Neural progenitor cell (in vitro differentiated cells): ENCODE data around the gene MAST3. TPM values are rescaled to one million over a fixed set of nuclear protein-coding genes. Genes with fewer than 3 reads are reported as not detected.

Source experiments
- DNase-seq: peaks from one replicate; pipeline ENCODE4 v3.0.0-alpha.2; 2016; ENCODE audit warnings: low spot score
- H2AFZ ChIP-seq: fragments of 200-600 bp; sonication (generic); replicated peaks from 2 replicates; pipeline ENCODE4 v1.6.1; 2016; ENCODE audit warnings: antibody characterized with exemption
- H3F3A ChIP-seq: fragments of 200-600 bp; sonication (generic); 2 replicates; pipeline ENCODE4 v1.6.1; 2016; ENCODE audit warnings: antibody characterized with exemption, low read depth
- H3K27ac ChIP-seq: fragments of 200-600 bp; sonication (generic); 2 replicates; pipeline ENCODE4 v1.5.1; 2016; ENCODE audit warnings: mild to moderate bottlenecking
- H3K27me3 ChIP-seq: fragments of 200-600 bp; sonication (generic); 2 replicates; pipeline ENCODE4 v1.6.1; 2016; ENCODE audit warnings: mild to moderate bottlenecking, moderate library complexity
- H3K36me3 ChIP-seq: fragments of 200-600 bp; sonication (generic); 2 replicates; pipeline ENCODE4 v1.5.1; 2016
- H3K4me1 ChIP-seq: fragments of 200-600 bp; sonication (generic); 2 replicates; pipeline ENCODE4 v1.6.1; 2016; ENCODE audit warnings: mixed run types
- H3K4me2 ChIP-seq: fragments of 200-600 bp; sonication (generic); 2 replicates; pipeline ENCODE4 v1.6.1; 2016
- H3K4me3 ChIP-seq: fragments of 200-600 bp; sonication (generic); 2 replicates; pipeline ENCODE4 v1.5.1; 2016
- H3K79me2 ChIP-seq: fragments of 200-600 bp; sonication (generic); 2 replicates; pipeline ENCODE4 v1.6.1; 2016; ENCODE audit warnings: low read depth
- H3K9ac ChIP-seq: fragments of 200-600 bp; sonication (generic); 2 replicates; pipeline ENCODE4 v1.6.1; 2016
- H3K9me3 ChIP-seq: fragments of 200-600 bp; sonication (generic); 2 replicates; pipeline ENCODE4 v1.5.1; 2016; ENCODE audit warnings: low read depth
- H4K20me1 ChIP-seq: fragments of 200-600 bp; sonication (generic); 2 replicates; pipeline ENCODE4 v1.6.1; 2016; ENCODE audit warnings: low read depth
- H3K27ac Mint-ChIP-seq: 3 replicates; pipeline ENCODE4 v1.8.0; 2021; ENCODE audit warnings: mixed read lengths
- H3K27me3 Mint-ChIP-seq: 2 replicates; pipeline ENCODE4 v1.8.0; 2022; ENCODE audit warnings: low read depth, mild to moderate bottlenecking, inconsistent platforms, moderate library complexity, mixed read lengths; ENCODE audit not compliant: insufficient read depth
- H3K36me3 Mint-ChIP-seq: 3 replicates; pipeline ENCODE4 v1.8.0; 2021; ENCODE audit warnings: mixed read lengths
- H3K4me1 Mint-ChIP-seq: 3 replicates; pipeline ENCODE4 v1.8.0; 2021; ENCODE audit warnings: mixed read lengths
- H3K4me3 Mint-ChIP-seq: 3 replicates; pipeline ENCODE4 v1.8.0; 2021; ENCODE audit warnings: mild to moderate bottlenecking, moderate library complexity, mixed read lengths
- H3K9me3 Mint-ChIP-seq: 3 replicates; pipeline ENCODE4 v1.8.0; 2020; ENCODE audit warnings: mixed read lengths
- EZH2 ChIP-seq: fragments of 200-600 bp; sonication (generic); IDR thresholded peaks from 2 replicates; pipeline ENCODE4 v1.6.1; 2017; ENCODE audit warnings: antibody characterized with exemption, mild to moderate bottlenecking, moderate library complexity
- EZH2phosphoT487 ChIP-seq: fragments of 200-600 bp; sonication (generic); IDR thresholded peaks from 2 replicates; pipeline ENCODE4 v1.6.1; 2017; ENCODE audit warnings: antibody characterized with exemption
- total RNA-seq: library from RNA; depleted of rRNA; stranded (reverse); fragments of >200 nt; gene quantifications from 2 replicates; pipeline ENCODE4 v1.2.3, GENCODE V29; 2015; ENCODE audit warnings: low replicate concordance
- TF ChIP-seq, protein P1 (sequence below): fragments of 200-600 bp; sonication (generic); IDR thresholded peaks from 2 replicates; pipeline ENCODE4 v1.5.1; 2017; ENCODE audit warnings: antibody characterized with exemption, mild to moderate bottlenecking

MAST3 gene
- total RNA-seq, 1 donor from 2014 or later, result 2.1 TPM

DNA sequence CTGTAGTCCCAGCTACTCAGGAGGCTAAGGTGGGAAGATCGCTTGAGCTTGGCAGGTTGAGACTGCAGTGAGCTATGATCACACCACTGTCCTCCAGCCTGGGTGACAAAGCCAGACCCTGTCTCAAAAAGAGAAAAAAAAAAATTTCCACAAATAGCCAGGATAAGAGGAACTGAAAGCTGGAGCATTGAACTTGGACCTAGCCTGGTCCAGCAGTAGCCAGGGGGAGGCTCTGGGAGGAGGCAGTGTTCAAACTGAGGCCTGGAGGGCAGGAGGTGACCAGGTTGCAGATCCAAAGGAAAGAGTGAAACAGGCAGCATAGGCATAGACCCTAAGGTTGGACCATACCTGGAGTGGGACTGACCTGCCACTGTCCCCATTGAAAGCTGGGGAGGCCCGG lies 28.5 kb downstream of the MAST3 start:
- Histone ChIP-seq H3K9ac (no peak overlapping the region), H3K9me3 (no peaks in the 10 kb centered on the region), H3K4me2 (no peak overlapping the region), H3K27me3 (no peaks in the 10 kb centered on the region), H3K4me3 (no peak overlapping the region), H3K4me1 (no peaks in the 10 kb centered on the region), H3K36me3 (no peaks in the 10 kb centered on the region), H3K79me2 (no peaks in the 10 kb centered on the region), H2AFZ (no peak overlapping the region), H4K20me1 (no peaks in the 10 kb centered on the region), H3K27ac (no peak overlapping the region), H3F3A (no peaks in the 10 kb centered on the region)
- peaks cover 9% of the 10 kb centered on the region for H3K36me3 Mint-ChIP-seq
- no peaks in the 10 kb centered on the region for H3K9me3 Mint-ChIP-seq
- DNase-seq, result no peak
- no peak overlapping the region for H3K4me3 Mint-ChIP-seq
- H3K27me3 Mint-ChIP-seq, result peaks cover 4% of the 10 kb centered on the region
- TF ChIP-seq EZH2, result no peak
- TF ChIP-seq, protein P1, sequence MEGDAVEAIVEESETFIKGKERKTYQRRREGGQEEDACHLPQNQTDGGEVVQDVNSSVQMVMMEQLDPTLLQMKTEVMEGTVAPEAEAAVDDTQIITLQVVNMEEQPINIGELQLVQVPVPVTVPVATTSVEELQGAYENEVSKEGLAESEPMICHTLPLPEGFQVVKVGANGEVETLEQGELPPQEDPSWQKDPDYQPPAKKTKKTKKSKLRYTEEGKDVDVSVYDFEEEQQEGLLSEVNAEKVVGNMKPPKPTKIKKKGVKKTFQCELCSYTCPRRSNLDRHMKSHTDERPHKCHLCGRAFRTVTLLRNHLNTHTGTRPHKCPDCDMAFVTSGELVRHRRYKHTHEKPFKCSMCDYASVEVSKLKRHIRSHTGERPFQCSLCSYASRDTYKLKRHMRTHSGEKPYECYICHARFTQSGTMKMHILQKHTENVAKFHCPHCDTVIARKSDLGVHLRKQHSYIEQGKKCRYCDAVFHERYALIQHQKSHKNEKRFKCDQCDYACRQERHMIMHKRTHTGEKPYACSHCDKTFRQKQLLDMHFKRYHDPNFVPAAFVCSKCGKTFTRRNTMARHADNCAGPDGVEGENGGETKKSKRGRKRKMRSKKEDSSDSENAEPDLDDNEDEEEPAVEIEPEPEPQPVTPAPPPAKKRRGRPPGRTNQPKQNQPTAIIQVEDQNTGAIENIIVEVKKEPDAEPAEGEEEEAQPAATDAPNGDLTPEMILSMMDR, result no peak
- TF ChIP-seq EZH2phosphoT487, result no peak
- no peak overlapping the region for H3K27ac Mint-ChIP-seq
- no peaks in the 10 kb centered on the region for H3K4me1 Mint-ChIP-seq

DNA sequence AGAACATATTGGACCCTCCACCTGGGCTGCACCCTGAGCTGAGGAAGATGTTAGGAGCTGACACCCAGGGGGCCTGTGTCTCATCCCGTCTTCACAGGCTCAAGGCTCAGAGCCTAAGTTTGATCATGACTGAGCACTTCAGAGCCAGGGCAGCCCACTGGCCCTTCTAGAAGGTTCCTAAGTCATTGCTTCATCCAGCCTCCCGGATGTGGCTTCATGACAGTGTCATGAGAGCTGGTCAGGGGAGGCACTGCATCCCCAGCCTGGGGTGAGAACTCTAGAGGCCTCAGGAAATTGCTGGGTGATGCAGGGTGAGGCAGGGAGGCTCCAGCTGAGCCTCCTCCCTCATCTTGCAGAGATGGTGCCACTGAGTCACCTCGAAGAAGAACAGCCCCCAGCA lies 30.5 kb downstream of the MAST3 start:
- H3K27me3 Mint-ChIP-seq, result peaks cover 4% of the 10 kb centered on the region
- Histone ChIP-seq H3K36me3 (no peaks in the 10 kb centered on the region), H2AFZ (no peak overlapping the region), H3K9ac (no peak overlapping the region), H3F3A (no peaks in the 10 kb centered on the region), H3K27ac (no peak overlapping the region), H3K4me3 (no peak overlapping the region), H4K20me1 (no peaks in the 10 kb centered on the region), H3K9me3 (no peaks in the 10 kb centered on the region), H3K79me2 (no peaks in the 10 kb centered on the region), H3K27me3 (no peaks in the 10 kb centered on the region), H3K4me2 (no peak overlapping the region), H3K4me1 (no peaks in the 10 kb centered on the region)
- no peaks in the 10 kb centered on the region for H3K4me1 Mint-ChIP-seq
- peaks cover 12% of the 10 kb centered on the region for H3K36me3 Mint-ChIP-seq
- H3K4me3 Mint-ChIP-seq, result no peak overlapping the region
- no peak for DNase-seq
- no peaks in the 10 kb centered on the region for H3K9me3 Mint-ChIP-seq
- TF ChIP-seq EZH2phosphoT487 (no peak), EZH2 (no peak)
- TF ChIP-seq, protein P1, result no peak
- no peak overlapping the region for H3K27ac Mint-ChIP-seq

GRCh38 chr19:18128805-18129204 lies 31.2 kb downstream of the MAST3 start:
- Mint-ChIP-seq H3K9me3 (no peaks in the 10 kb centered on the region), H3K36me3 (peaks cover 12% of the 10 kb centered on the region), H3K4me3 (no peak overlapping the region), H3K4me1 (no peaks in the 10 kb centered on the region), H3K27me3 (no peaks in the 10 kb centered on the region), H3K27ac (no peak overlapping the region)
- Histone ChIP-seq H3K4me3 (no peak overlapping the region), H4K20me1 (no peaks in the 10 kb centered on the region), H3K79me2 (no peaks in the 10 kb centered on the region), H3K9ac (no peak overlapping the region), H3K36me3 (no peaks in the 10 kb centered on the region), H3F3A (no peaks in the 10 kb centered on the region), H3K27ac (no peak overlapping the region), H3K9me3 (no peaks in the 10 kb centered on the region), H3K4me2 (no peak overlapping the region), H3K27me3 (no peaks in the 10 kb centered on the region), H3K4me1 (no peaks in the 10 kb centered on the region), H2AFZ (no peak overlapping the region)
- DNase-seq, result no peak
- TF ChIP-seq, protein P1, result no peak
- TF ChIP-seq EZH2phosphoT487 (no peak), EZH2 (no peak)
